GM12891 (cell line): ENCODE measurements around the gene SORCS2.

ENCODE experiments used
- DNase-seq: peaks from one replicate; pipeline ENCODE4 v3.0.0; 2011; ENCODE audit warnings: low spot score; ENCODE audit not compliant: insufficient read length
- FAIRE-seq: peaks from 2 replicates; lab custom pipeline; 2011; peaks lifted over from hg19 to GRCh38; lab: Jason Lieb, UNC
- PAX5 ChIP-seq: IDR thresholded peaks from 2 replicates; pipeline ENCODE4 v1.6.1; 2011; ENCODE audit warnings: low read length, moderate library complexity, mild to moderate bottlenecking; ENCODE audit not compliant: insufficient read depth, severe bottlenecking
- POLR2A ChIP-seq: IDR thresholded peaks from 2 replicates; pipeline ENCODE4 v1.6.1; 2011; ENCODE audit warnings: low read depth, low read length, control low read depth
- POLR2AphosphoS5 ChIP-seq: IDR thresholded peaks from 2 replicates; pipeline ENCODE4 v1.6.1; 2011; ENCODE audit warnings: low read depth, low read length, control low read depth
- POU2F2 ChIP-seq: IDR thresholded peaks from 2 replicates; pipeline ENCODE4 v1.6.1; 2011; ENCODE audit warnings: low read depth, mild to moderate bottlenecking, control low read depth, low read length, moderate library complexity
- SPI1 ChIP-seq: IDR thresholded peaks from 2 replicates; pipeline ENCODE4 v1.6.1; 2011; ENCODE audit warnings: low read depth, low read length, control low read depth
- TAF1 ChIP-seq: IDR thresholded peaks from 2 replicates; pipeline ENCODE4 v1.6.1; 2011; ENCODE audit warnings: low read depth, low read length, control low read depth

SORCS2 gene

GRCh38 chr4:7419961-7420660 is 227.8 kb downstream of the SORCS2 start:
- TF ChIP-seq SPI1 (no peak), PAX5 (no peak), POU2F2 (no peak), POLR2A (no peak), TAF1 (no peak), POLR2AphosphoS5 (no peak)
- FAIRE-seq (no peak), DNase-seq (no peak)

GRCh38 chr4:7420661-7421040 is 228.3 kb downstream of the SORCS2 start:
- no peak for DNase-seq
- no peak for FAIRE-seq
- TF ChIP-seq POLR2AphosphoS5: no peak
- TF ChIP-seq POU2F2: no peak
- no peak for TF ChIP-seq TAF1
- TF ChIP-seq POLR2A: no peak
- TF ChIP-seq SPI1: no peak
- TF ChIP-seq PAX5: no peak

- FAIRE-seq: no peak
- TF ChIP-seq PAX5 (no peak), TAF1 (no peak), POLR2AphosphoS5 (no peak), POLR2A (no peak), SPI1 (no peak), POU2F2 (no peak)
- no peak for DNase-seq
Observed at GRCh38 chr4:7421356-7422150, 229.2 kb downstream of the SORCS2 start.

- TF ChIP-seq SPI1: no peak
- no peak for TF ChIP-seq POLR2AphosphoS5
- no peak for TF ChIP-seq POU2F2
- TF ChIP-seq POLR2A: no peak
- TF ChIP-seq PAX5: no peak
- TF ChIP-seq TAF1: no peak
- DNase-seq (no peak), FAIRE-seq (no peak)
Observed at GRCh38 chr4:7422151-7422897, 230.0 kb downstream of the SORCS2 start.

GRCh38 chr4:7422898-7423180 is 230.5 kb downstream of the SORCS2 start:
- no peak for DNase-seq
- TF ChIP-seq POLR2A: no peak
- TF ChIP-seq SPI1: no peak
- TF ChIP-seq PAX5: no peak

GRCh38 chr4:7423391-7423790 is 231.1 kb downstream of the SORCS2 start:
- no peak for FAIRE-seq
- no peak for TF ChIP-seq POLR2AphosphoS5
- TF ChIP-seq POLR2A: no peak
- no peak for TF ChIP-seq PAX5
- no peak for TF ChIP-seq SPI1
- TF ChIP-seq TAF1: no peak
- TF ChIP-seq POU2F2: no peak
- DNase-seq: no peak

More at GRCh38 chr4:7422898-7423180, 230.5 kb downstream of the SORCS2 start:
- no peak for FAIRE-seq

GRCh38 chr4:7423801-7424552 is 231.6 kb downstream of the SORCS2 start:
- DNase-seq (no peak), FAIRE-seq (no peak)
- TF ChIP-seq PAX5: no peak
- TF ChIP-seq TAF1: no peak
- no peak for TF ChIP-seq SPI1
- no peak for TF ChIP-seq POLR2A
- TF ChIP-seq POLR2AphosphoS5: no peak
- TF ChIP-seq POU2F2: no peak

GRCh38 chr4:7424553-7425111 is 232.3 kb downstream of the SORCS2 start:
- DNase-seq: no peak
- TF ChIP-seq POU2F2 (no peak), POLR2AphosphoS5 (no peak), POLR2A (no peak), SPI1 (no peak), PAX5 (no peak), TAF1 (no peak)
- FAIRE-seq: no peak

- no peak for TF ChIP-seq POU2F2
- no peak for TF ChIP-seq TAF1
- no peak for TF ChIP-seq SPI1
- TF ChIP-seq POLR2AphosphoS5: no peak
- TF ChIP-seq PAX5: no peak
- TF ChIP-seq POLR2A: no peak
- no peak for DNase-seq
- FAIRE-seq: no peak
Observed at GRCh38 chr4:7425124-7425523, 232.8 kb downstream of the SORCS2 start.
